KOPT-K1 (cell line): ENCODE results near the gene PDGFRB.

Experiments
- H3K27ac ChIP-seq: fragments of 200-600 bp; sonication (generic); 2 replicates; pipeline ENCODE4 v1.5.1; 2016; ENCODE audit warnings: antibody characterized with exemption, mild to moderate bottlenecking, low read depth, low read length; ENCODE audit not compliant: poor library complexity, severe bottlenecking
- H3K36me3 ChIP-seq: fragments of 200-600 bp; sonication (generic); 2 replicates; pipeline ENCODE4 v1.5.1; 2017; ENCODE audit warnings: antibody characterized with exemption, mild to moderate bottlenecking, low read length, moderate library complexity; ENCODE audit not compliant: insufficient read depth
- H3K9me3 ChIP-seq: fragments of 200-600 bp; sonication (generic); 2 replicates; pipeline ENCODE4 v1.5.1; 2017; ENCODE audit warnings: antibody characterized with exemption, low read length, mild to moderate bottlenecking; ENCODE audit not compliant: insufficient read depth, poor library complexity, severe bottlenecking

PDGFRB gene

DNA sequence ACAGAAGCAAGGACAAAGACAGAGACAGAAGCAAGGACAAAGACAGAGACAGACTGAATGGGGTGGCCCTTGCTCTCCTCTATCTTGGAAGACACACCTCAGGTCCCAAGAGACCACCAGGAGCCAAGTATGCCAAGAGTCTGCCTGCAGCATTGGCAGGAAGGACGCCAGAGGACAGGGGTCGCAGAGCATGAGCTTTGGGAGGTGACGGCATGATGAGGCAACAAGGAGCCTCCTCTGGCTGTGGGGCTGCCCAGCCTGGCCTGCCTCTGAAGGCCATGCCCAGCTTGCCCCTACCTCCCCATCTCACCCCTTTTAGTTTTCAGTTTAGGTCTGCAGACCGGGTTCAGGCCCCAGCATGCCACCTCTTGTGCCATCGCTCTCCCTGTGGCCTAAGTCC, 17.6 kb downstream of the PDGFRB start:
- Histone ChIP-seq H3K36me3 (no peaks in the 10 kb centered on the region), H3K9me3 (no peaks in the 10 kb centered on the region), H3K27ac (no peak overlapping the region)

DNA sequence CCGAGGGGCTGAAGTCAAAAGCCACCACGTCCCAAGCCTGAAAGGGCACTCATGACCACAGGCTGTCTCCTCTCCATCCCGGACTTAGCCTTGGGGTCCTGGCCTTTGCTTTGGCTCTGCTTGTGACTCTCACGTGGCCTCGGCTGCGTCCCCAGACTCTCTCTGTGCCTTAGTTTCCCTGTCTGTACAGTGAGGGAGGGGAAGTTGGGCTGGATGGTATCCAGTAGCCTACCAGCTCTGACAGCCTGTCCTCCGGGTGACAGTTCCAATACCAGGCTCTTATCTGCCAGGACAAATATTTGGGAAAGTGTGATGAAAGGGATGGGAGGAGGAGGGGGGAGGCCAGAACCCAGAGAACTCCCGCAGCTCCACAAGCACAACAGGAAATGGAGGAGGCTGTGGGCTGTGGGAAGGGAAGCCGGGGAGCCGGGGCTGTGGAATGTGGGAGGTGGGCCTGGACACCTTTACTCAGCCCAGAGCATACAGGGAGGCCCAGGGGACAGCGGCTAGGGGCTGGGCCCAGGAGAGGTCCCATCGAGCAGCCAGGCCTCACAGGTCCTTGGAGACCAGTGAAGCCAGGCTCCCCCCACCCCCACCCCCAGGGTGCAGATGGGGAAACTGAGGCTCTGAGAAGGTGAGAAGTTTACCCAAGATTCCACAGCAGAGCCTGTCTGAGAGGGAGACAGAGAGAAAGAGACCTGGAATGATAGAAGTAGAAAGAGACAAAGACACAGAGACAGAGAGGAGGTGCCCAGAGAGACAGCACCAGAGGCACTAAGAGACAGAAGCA, 18.3 kb downstream of the PDGFRB start:
- no peaks in the 10 kb centered on the region for H3K36me3 ChIP-seq

DNA sequence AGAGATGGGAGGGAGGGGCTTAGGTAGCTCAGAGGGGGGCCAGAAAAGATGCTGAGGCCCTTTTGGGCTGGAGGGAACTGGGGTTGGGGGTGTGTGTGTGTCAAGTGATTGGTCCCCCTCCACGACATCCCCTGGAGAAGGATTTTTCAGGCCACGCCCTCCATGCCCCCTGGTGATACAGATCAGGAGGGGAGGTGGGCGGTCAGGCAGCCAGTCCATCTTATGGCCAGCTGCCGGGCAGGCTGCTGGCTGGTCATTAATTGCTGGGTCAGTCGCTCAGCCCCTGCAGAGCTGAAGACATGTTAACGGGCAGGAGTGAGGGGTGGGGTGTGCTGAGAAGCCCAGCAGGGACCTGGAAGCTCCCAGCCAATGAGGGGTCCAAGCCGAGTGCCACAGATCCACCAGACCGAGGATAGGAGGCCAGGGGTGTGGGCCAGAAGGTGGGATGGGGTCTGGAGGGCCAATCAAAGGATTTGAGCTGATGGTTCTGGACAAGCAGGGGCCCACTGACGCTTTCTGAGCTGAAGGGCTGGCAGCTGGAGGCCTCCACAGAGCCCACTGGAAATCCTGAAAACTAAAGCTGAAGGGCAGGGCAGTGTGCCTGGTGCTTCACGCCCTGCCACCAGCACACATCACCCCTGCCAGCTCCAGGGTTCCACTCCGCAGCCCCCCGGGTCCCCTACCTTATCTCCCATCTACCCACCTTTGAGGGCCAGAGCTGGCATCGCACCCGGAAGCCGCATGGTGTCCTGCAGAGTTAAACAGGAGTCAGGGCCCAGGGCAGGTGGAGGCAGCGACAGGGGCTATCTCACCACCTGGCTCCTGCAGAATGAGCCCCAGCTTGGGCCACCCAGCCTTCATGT, 19.1 kb downstream of the PDGFRB start:
- Histone ChIP-seq H3K9me3 (no peaks in the 10 kb centered on the region), H3K36me3 (no peaks in the 10 kb centered on the region), H3K27ac (no peak overlapping the region)

More for the DNA sequence above, 18.3 kb downstream of the PDGFRB start:
- no peak overlapping the region for H3K27ac ChIP-seq
- H3K9me3 ChIP-seq: no peaks in the 10 kb centered on the region

DNA sequence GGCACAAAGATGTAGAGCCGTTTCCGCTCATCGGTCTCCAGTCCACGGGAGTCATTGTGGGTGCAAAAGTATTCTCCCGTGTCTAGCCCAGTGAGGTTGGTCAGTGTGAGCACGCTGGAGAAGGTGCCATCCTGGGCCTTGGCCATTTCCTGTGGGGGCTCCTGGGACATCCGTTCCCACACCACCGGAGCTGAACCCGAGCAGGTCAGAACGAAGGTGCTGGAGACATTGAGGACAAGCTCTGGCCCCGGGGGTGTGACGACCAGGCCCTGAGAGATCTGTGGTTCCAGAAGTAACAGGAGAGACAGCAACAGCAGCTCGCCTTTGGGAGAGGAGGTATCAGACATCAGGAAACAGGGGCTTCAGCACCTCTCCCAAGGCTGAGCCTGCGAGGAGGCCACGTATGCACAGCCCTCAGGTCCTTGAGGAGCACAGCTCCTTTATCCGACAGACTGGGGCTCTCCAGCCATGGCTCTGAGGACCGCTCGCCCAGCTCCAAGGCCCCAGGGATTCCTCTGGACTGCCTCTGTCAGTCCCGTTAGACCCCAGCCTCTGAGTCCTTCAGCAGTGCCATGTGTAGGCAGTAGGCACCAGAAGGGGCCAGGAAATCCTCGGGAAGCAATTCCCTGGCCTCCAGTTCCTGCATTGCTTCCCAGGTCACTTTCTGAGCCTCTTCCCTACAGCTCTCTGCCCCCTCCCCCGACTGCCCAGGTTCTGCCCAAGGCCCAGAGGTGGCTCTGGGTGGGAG, 19.9 kb downstream of the PDGFRB start:
- H3K36me3 ChIP-seq: no peaks in the 10 kb centered on the region
- no peak overlapping the region for H3K27ac ChIP-seq
- no peaks in the 10 kb centered on the region for H3K9me3 ChIP-seq

DNA sequence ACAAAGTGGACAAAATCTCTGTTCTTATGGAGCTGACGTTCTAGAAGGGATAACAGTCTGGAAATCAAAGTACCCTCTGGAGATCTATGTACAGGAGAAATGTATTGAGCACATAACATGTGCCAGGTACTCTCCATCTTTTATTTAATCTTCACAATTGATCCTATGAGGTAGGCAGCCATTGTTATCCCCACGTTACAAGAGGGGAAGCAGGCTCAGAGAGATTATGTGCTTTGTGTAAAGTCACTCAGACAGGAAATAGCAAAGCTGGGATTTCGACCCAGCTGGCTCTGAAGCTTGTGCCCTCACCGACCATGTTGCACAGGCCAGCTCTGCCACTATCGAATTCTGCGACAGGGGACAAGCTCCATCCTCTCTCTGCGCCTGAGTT, 21.5 kb downstream of the PDGFRB start:
- H3K27ac ChIP-seq: no peak overlapping the region
- H3K9me3 ChIP-seq: no peaks in the 10 kb centered on the region
- no peaks in the 10 kb centered on the region for H3K36me3 ChIP-seq

DNA sequence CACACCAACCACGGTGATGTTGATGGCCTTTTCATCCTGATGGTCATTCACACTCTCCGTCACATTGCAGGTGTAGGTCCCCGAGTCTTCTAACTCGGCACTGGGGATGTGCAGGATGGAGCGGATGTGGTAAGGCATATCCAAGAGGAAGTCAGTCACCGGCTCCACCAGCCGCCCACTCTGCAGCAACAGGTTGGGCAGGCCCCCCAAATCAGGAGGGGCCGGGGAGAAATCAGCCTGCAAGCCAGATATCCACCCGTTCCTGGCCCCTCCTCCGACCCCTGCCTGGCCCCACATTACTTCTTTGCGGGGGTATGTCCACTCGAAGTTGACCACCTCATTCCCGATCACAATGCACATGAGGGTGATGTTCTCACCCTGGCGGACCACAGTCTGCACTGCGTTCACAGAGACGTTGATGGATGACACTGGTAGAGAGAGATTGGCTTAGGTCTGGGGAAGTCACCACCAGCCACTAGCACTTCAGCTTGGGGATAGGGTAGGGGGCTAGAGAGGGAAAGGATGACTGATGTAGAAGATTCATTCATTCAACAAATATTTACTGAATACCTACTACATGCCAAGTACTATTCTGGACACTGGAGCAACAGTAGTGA, 22.0 kb downstream of the PDGFRB start:
- Histone ChIP-seq H3K9me3 (no peaks in the 10 kb centered on the region), H3K27ac (no peak overlapping the region), H3K36me3 (no peaks in the 10 kb centered on the region)

DNA sequence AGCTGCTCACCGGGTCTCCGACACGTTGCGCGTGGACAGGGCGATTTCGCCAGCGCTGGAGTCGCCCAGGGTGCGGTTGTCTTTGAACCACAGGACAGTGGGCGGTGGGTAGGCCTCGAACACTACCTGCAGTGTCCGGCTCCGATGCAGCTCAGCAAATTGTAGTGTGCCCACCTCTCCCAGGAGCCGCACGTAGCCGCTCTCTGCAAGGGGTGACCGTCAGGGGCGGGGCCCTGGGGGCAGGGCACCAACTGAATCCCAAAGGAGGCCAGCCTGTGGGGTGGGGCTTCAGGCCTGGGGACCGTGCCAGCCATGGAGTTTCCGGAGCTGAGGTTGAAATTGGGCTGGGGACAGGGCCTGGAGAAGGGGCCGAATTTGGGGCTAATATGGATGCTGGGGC, 22.9 kb downstream of the PDGFRB start:
- Histone ChIP-seq H3K36me3 (no peaks in the 10 kb centered on the region), H3K27ac (no peak overlapping the region), H3K9me3 (no peaks in the 10 kb centered on the region)

DNA sequence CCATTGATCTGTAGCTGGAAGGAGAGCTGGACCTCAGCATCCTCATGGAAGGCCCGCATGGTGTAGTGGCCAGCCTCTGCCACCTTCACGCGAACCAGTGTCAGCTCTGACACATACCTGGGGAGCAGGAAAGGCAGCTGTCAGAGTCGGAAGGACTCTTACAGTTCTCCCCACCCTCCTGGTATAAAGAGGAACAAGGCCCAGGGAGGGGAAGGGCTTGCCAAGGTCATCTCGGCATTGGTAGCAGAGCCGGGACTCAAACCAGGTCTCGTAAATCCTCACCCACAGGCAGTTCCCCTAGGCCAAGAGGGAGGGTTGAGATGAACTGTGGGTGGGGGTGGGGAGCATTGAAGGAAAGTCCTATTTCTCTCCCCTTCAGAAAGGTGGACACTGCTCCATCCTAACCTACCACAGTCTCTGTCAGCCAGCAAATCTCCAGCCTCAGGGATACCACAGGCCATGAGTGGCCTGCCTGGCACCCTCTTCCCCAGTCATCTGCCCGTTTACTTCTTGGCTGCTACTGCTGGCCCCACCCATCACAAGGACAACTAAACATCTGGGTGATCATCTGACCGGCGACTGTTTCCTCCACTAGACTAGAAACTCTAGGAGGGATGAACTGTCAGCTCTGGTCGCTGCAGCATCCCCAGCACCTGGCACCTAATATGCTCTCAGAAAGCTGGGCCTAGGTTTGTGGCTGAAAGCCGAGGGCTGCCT, 23.5 kb downstream of the PDGFRB start:
- Histone ChIP-seq H3K27ac (no peak overlapping the region), H3K9me3 (no peaks in the 10 kb centered on the region), H3K36me3 (no peaks in the 10 kb centered on the region)

DNA sequence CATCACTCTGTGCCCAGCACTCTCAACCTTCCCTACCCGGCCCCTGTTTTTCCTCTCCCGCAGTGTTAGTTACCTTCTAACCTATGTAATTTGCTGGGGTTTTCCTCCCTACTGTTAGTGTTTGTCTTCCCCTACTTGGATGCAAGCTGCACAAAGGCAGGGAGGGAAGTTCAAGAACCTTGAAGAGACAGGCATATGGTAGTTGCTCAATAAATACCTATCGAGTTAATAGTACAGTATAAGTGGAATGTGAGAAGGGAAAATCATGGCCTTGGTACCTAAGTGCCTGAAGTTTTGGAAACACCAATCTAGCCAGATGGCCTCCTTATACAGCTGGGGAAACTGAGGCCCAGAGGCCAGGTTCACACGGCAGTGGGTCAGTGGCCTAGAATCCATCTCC, 24.2 kb downstream of the PDGFRB start:
- no peaks in the 10 kb centered on the region for H3K36me3 ChIP-seq
- no peaks in the 10 kb centered on the region for H3K9me3 ChIP-seq
- H3K27ac ChIP-seq: no peak overlapping the region

DNA sequence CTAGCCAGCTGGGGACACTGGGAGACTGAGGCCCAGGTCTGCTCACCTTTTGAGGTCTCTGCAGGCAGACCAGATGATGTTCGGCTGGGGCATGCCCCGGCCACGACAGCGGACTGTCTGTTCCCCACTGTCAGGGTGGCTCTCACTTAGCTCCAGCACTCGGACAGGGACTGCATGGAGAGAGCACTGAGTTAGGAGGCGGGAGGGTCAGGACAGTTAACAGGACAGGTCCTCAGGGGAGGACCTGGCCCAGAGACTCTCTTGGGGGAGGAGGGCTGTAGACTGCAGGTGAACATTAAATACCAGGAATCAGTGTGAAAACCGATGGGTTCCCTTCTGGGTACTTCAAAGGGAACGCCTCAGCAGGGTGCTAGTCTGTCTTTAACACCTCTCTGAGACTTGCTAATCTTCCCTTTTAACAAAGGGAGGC, 25.1 kb downstream of the PDGFRB start:
- Histone ChIP-seq H3K27ac (no peak overlapping the region), H3K36me3 (no peaks in the 10 kb centered on the region), H3K9me3 (no peaks in the 10 kb centered on the region)

DNA sequence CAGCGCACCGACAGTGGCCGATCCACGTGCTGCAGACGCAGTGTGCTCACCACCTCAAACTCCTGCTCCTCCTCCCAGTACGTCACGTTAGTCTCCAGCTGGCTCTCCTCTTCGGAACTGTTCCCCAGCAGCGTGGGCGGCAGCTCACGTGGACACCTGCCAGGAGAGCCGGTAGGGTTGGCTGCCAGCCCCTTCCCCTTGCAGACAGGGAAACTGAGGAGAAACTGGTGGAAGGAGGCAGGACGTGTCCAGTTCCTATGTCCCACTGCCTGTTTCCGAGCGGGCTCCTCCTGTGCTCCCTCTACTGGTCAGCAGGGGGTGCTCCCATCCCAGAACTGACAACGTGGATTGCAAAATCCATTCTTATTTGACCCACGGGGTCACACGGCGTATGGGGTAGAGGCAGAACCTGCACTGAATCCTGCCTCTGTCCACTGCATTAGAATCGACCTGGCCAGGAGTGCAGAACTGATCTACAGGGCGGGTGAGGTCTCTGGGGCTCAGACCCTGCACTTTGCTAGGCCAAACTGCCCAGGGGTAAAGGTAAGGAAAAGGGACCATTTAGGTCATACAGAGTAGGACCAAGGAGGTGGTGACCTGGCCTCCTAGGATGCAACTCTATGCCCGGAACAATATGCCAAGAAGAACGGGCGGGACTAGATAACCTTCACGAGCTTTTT, 25.7 kb downstream of the PDGFRB start:
- Histone ChIP-seq H3K9me3 (no peaks in the 10 kb centered on the region), H3K36me3 (no peaks in the 10 kb centered on the region), H3K27ac (no peak overlapping the region)

DNA sequence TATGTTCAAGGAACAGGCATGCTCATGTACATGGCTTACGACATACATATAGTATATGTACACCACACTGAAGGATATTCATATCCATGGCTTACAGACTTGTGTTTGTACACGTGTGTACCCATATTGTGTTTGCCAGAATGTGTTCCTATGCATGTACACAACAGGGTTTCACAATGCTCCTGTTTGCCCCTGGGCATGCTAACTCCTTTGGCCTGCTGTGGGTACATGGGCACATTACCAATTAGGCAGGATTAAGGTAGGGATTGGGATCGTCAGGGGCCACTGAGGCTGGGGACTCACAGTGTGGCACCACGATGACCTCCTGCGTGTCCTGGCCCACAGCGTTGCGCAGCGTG, 26.2 kb downstream of the PDGFRB start:
- H3K9me3 ChIP-seq: no peaks in the 10 kb centered on the region
- no peaks in the 10 kb centered on the region for H3K36me3 ChIP-seq
- H3K27ac ChIP-seq: no peak overlapping the region

DNA sequence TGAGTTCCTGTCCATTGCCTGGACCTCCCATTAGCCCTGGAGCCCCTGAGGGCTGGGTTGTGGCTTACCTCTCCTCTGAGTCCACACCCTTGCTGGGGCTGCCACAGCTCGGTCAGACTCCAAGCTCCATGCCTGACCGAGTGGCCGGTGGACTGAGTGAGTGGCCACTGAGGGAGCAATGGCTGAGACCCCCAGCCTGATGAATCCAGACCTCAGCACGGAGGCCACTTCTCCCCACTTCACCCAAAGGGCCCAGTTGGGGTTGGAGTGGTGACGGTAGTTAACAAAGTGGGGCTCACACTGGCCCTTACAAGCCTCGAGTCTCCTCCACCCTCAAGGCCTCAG, 28.8 kb downstream of the PDGFRB start:
- Histone ChIP-seq H3K36me3 (no peaks in the 10 kb centered on the region), H3K27ac (no peak overlapping the region), H3K9me3 (no peaks in the 10 kb centered on the region)
